NB4 (cell line): ENCODE data around the gene AURKA.

Experiments
- DNase-seq: peaks from one replicate; pipeline ENCODE4 v3.0.0; 2010; ENCODE audit warnings: low read depth
- H3K4me3 ChIP-seq: one replicate; pipeline ENCODE4 v1.5.1; 2011; ENCODE audit warnings: mild to moderate bottlenecking, low read depth, low read length, moderate library complexity
- MYC ChIP-seq: IDR thresholded peaks from 2 replicates; pipeline ENCODE4 v1.6.1; 2011; ENCODE audit warnings: low read depth, low read length
- POLR2A ChIP-seq: IDR thresholded peaks from 2 replicates; pipeline ENCODE4 v1.6.1; 2011; ENCODE audit warnings: mild to moderate bottlenecking; ENCODE audit not compliant: insufficient read length; ENCODE audit errors: extremely low read depth
- TF ChIP-seq, protein P1 (sequence below): IDR thresholded peaks from 2 replicates; pipeline ENCODE4 v1.6.1; 2011; ENCODE audit warnings: low read depth, low read length
- TF ChIP-seq, protein P2 (sequence below): IDR thresholded peaks from one replicate; pipeline ENCODE4 v1.5.1; 2012; ENCODE audit warnings: low read depth, low read length

The AURKA gene

DNA sequence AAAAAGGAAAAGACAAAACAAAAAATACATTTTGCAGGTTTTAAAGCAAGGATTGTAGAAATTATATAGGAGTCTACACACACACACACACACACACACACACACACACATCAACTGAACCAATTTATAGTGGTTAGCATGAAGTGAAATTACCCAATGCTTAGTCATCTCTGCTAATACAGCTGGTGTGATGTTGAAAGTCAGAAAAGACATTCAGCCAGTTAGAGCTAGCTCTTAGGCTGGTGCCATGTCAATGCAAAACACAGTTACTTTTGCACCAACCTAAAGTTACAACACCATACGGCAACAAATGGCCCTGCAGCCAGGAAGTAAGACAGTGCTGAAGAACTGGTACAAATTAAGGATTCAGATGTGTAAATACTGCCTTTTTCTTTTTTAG lies 18.1 kb downstream of the AURKA start:
- H3K4me3 ChIP-seq, result no peak overlapping the region
- TF ChIP-seq, protein P1, sequence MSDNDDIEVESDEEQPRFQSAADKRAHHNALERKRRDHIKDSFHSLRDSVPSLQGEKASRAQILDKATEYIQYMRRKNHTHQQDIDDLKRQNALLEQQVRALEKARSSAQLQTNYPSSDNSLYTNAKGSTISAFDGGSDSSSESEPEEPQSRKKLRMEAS, result peak; percentile 58
- TF ChIP-seq MYC (0 out of 2 replicates have a peak, but pooled peaks have one; percentile 72), POLR2A (no peak)
- TF ChIP-seq, protein P2, sequence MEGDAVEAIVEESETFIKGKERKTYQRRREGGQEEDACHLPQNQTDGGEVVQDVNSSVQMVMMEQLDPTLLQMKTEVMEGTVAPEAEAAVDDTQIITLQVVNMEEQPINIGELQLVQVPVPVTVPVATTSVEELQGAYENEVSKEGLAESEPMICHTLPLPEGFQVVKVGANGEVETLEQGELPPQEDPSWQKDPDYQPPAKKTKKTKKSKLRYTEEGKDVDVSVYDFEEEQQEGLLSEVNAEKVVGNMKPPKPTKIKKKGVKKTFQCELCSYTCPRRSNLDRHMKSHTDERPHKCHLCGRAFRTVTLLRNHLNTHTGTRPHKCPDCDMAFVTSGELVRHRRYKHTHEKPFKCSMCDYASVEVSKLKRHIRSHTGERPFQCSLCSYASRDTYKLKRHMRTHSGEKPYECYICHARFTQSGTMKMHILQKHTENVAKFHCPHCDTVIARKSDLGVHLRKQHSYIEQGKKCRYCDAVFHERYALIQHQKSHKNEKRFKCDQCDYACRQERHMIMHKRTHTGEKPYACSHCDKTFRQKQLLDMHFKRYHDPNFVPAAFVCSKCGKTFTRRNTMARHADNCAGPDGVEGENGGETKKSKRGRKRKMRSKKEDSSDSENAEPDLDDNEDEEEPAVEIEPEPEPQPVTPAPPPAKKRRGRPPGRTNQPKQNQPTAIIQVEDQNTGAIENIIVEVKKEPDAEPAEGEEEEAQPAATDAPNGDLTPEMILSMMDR, result no peak
- DNase-seq, result peak; percentile 96

DNA sequence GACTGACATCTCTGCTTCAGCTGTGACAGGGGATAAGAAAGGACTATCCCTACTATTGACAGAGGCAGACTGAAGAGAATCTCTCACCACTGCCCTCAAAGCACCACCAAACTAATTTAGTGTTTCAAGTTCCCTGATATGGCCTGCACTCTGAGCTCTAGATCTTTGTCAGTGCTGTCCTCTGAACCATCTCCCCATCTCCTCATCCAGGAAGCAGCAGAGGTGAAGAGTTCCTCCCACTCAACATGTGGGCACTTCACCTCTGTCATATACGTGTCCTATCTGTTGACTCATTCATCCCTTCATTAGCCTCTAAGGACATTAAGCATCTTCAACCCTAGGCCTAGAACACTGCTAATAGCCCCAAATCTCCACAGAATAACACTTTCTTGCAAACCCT lies 19.2 kb downstream of the AURKA start:
- DNase-seq, result peak; percentile 35
- TF ChIP-seq MYC, result no peak
- TF ChIP-seq POLR2A, result no peak
- TF ChIP-seq, protein P1, result no peak
- no peak overlapping the region for H3K4me3 ChIP-seq

DNA sequence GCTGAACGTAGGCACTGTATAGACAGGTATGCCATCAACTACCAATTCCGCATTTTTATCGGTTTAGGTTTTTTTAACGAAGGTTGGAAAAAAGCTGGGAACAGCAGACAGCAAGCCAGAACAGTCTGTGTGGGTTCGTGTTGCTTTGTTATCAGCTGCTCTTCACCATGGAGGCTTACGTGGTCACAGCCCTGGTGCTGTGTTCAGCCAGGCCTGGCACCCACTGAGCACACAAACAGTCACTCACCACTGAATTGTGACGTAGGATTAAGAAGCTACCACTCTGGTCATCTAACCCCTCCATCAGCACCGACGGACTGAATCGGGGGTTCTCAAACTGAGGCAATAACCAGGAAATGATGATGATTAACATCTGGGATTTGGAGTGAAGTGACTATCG lies 20.0 kb downstream of the AURKA start:
- no peak for DNase-seq
- TF ChIP-seq POLR2A (no peak), MYC (no peak)
- TF ChIP-seq, protein P1, result no peak
- TF ChIP-seq, protein P2, result no peak
- no peak overlapping the region for H3K4me3 ChIP-seq

DNA sequence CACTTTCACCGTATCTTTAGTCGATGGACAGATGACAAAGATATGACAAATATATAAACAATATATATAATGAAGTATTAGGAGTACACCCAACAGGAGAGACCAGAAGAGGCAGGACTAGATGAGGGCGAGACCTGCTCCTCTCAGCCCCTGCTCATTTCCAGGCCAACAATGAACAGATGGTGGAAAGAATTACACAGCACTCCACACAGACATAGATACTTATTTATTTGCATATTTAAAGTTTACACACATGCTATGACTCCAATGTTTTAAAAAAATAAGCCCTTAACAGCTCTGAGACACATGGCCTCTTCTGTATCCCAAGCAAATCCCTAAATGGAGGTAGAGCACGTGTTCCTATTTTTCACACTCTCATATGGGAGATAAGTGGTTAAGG lies 22.8 kb downstream of the AURKA start:
- no peak for DNase-seq
- H3K4me3 ChIP-seq, result no peak overlapping the region
- TF ChIP-seq, protein P2, result no peak
- no peak for TF ChIP-seq POLR2A
- TF ChIP-seq, protein P1, result no peak
- no peak for TF ChIP-seq MYC

DNA sequence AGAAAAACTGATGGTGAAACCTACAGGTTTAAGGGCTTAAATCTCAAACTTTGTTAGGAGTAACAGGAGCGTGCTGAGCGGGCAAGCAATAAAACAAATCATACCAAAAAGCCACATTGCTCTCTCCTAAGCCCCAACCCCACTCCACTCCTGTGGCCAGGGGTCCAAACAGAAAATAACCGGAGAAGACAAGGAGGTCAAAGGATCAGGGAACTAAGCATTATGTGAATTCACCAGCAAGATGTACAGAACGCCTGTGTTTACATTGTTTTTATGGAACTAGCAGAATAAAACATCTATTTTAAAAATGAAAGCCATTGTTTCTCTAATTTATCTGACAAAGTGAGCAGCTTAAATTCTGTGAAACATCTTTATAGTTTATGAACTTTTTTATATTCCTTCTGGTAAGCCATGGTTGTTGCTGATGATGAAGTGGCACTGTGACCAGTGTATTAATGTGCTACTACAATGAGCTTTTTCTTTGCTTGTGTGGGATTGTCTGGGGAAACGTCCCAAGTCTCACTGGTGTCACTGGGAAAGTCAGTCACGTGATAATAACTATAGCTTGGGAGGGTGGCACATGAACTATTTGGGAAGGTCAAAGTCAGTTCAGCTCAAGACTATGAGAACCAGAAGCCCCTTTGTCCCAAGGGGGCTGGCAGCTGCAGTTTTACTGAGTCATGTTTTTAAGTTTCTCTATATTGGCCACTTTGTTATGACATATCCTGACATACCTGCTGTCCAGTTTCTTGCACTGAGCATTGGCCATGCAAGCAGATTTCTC lies 23.5 kb downstream of the AURKA start:
- DNase-seq, result peak; percentile 39
- TF ChIP-seq, protein P1, result no peak
- TF ChIP-seq POLR2A, result no peak
- TF ChIP-seq, protein P2, result no peak
- no peak for TF ChIP-seq MYC
- H3K4me3 ChIP-seq, result no peak overlapping the region

DNA sequence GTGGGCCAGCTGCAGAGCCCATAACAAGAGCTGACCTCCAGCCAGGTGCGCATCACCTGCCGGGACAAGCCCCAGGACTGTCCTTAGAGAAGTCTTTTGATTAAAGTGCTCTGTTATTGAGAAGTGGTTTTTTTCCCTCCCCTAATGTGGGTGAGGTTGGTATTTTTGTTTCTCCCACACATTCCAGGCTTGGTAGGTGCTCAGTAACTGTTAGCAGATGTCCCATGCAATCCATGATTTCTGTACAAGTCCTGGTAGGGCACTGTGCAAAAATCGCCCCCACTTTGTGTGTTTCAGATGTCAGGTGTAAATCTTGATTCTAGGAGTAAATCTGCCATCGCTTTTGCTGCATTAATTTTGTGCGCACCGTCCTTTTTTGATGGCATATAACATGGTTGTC lies 28.5 kb downstream of the AURKA start:
- DNase-seq, result no peak
- TF ChIP-seq POLR2A (no peak), MYC (no peak)
- TF ChIP-seq, protein P1, result no peak
- TF ChIP-seq, protein P2, result no peak
- H3K4me3 ChIP-seq, result no peak overlapping the region
